ENCODE measurements around the gene PPIA. TPM values are rescaled to one million over a fixed set of nuclear protein-coding genes. Genes with fewer than 3 reads are reported as not detected.

Gene PPIA
- total RNA-seq, 1 donor from 2014 or later, result 935 TPM

GRCh38 chr7:44796034-44796503, 412 bp upstream of the PPIA start:
- Mint-ChIP-seq H3K9me3 (no peaks in the 10 kb centered on the region), H3K4me1 (peaks cover 29% of the 10 kb centered on the region), H3K36me3 (peaks cover 11% of the 10 kb centered on the region), H3K27me3 (ENCODE audit: low read depth) (no peaks in the 10 kb centered on the region), H3K27ac (peak overlapping the region; percentile 93), H3K4me3 (peak overlapping the region; percentile 89)
- peak in 1 of 2 experiments; percentile 26 for DNase-seq (ENCODE audit: low spot score in 2 of 2, unreplicated experiment in 2 of 2)
- TF ChIP-seq, protein P1, sequence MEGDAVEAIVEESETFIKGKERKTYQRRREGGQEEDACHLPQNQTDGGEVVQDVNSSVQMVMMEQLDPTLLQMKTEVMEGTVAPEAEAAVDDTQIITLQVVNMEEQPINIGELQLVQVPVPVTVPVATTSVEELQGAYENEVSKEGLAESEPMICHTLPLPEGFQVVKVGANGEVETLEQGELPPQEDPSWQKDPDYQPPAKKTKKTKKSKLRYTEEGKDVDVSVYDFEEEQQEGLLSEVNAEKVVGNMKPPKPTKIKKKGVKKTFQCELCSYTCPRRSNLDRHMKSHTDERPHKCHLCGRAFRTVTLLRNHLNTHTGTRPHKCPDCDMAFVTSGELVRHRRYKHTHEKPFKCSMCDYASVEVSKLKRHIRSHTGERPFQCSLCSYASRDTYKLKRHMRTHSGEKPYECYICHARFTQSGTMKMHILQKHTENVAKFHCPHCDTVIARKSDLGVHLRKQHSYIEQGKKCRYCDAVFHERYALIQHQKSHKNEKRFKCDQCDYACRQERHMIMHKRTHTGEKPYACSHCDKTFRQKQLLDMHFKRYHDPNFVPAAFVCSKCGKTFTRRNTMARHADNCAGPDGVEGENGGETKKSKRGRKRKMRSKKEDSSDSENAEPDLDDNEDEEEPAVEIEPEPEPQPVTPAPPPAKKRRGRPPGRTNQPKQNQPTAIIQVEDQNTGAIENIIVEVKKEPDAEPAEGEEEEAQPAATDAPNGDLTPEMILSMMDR (IDR thresholded peaks at IDR 0.05; ENCODE audit: unreplicated experiment), result no peak

GRCh38 chr7:44797329-44798258, 1.1 kb downstream of the PPIA start:
- H3K4me1 Mint-ChIP-seq, result peaks cover 24% of the 10 kb centered on the region
- peak overlapping the region; percentile 89 for H3K4me3 Mint-ChIP-seq
- DNase-seq (ENCODE audit: low spot score in 2 of 2, unreplicated experiment in 2 of 2), result peak; percentile 50 to 78
- H3K9me3 Mint-ChIP-seq, result no peaks in the 10 kb centered on the region
- no peaks in the 10 kb centered on the region for H3K27me3 Mint-ChIP-seq (ENCODE audit: low read depth)
- TF ChIP-seq, protein P1 (IDR thresholded peaks at IDR 0.05; ENCODE audit: unreplicated experiment), result no peak
- peak overlapping the region; percentile 93 for H3K27ac Mint-ChIP-seq
- peaks cover 22% of the 10 kb centered on the region for H3K36me3 Mint-ChIP-seq

GRCh38 chr7:44798649-44799305, 2.3 kb downstream of the PPIA start:
- no peaks in the 10 kb centered on the region for H3K9me3 Mint-ChIP-seq
- no peak for DNase-seq (ENCODE audit: low spot score in 2 of 2, unreplicated experiment in 2 of 2)
- H3K36me3 Mint-ChIP-seq, result peaks cover 27% of the 10 kb centered on the region
- H3K27me3 Mint-ChIP-seq (ENCODE audit: low read depth), result no peaks in the 10 kb centered on the region
- TF ChIP-seq, protein P1 (IDR thresholded peaks at IDR 0.05; ENCODE audit: unreplicated experiment), result no peak
- H3K4me1 Mint-ChIP-seq, result peaks cover 24% of the 10 kb centered on the region
- H3K27ac Mint-ChIP-seq, result peak overlapping the region; percentile 62
- H3K4me3 Mint-ChIP-seq, result peak overlapping the region; percentile 89

- no peaks in the 10 kb centered on the region for H3K27me3 Mint-ChIP-seq (ENCODE audit: low read depth)
- H3K4me3 Mint-ChIP-seq, result no peak overlapping the region
- DNase-seq (ENCODE audit: low spot score in 2 of 2, unreplicated experiment in 2 of 2), result no peak
- H3K4me1 Mint-ChIP-seq, result peaks cover 24% of the 10 kb centered on the region
- peaks cover 27% of the 10 kb centered on the region for H3K36me3 Mint-ChIP-seq
- TF ChIP-seq, protein P1 (IDR thresholded peaks at IDR 0.05; ENCODE audit: unreplicated experiment), result no peak
- H3K27ac Mint-ChIP-seq, result peak overlapping the region; percentile 48
- no peaks in the 10 kb centered on the region for H3K9me3 Mint-ChIP-seq
These were observed 3.5 kb downstream of the PPIA start for GRCh38 chr7:44799939-44800338.

GRCh38 chr7:44801890-44802289, 5.4 kb downstream of the PPIA start:
- H3K4me1 Mint-ChIP-seq, result peaks cover 21% of the 10 kb centered on the region
- H3K27ac Mint-ChIP-seq, result peak overlapping the region; percentile 44
- no peaks in the 10 kb centered on the region for H3K27me3 Mint-ChIP-seq (ENCODE audit: low read depth)
- no peak overlapping the region for H3K4me3 Mint-ChIP-seq
- peaks cover 27% of the 10 kb centered on the region for H3K36me3 Mint-ChIP-seq
- TF ChIP-seq, protein P1 (IDR thresholded peaks at IDR 0.05; ENCODE audit: unreplicated experiment), result no peak
- no peaks in the 10 kb centered on the region for H3K9me3 Mint-ChIP-seq
- no peak for DNase-seq (ENCODE audit: low spot score in 2 of 2, unreplicated experiment in 2 of 2)
